Stimulated activated CD8-positive, alpha-beta memory T cell treated with anti-CD3 and anti-CD28 coated beads, Interleukin-15, amount 100 ng/mL, for 48 hours (primary cell): ENCODE results near the gene TRERF1.
"Not testable (repeated sequence)": the region's sequence is repeated elsewhere in the genome, so short reads cannot be mapped to it uniquely, and the experiment has no call there.

Source experiments
- DNase-seq, 2 donors: peaks; one replicate each; pipeline ENCODE4 v3.0.0-alpha.2; 2020; ENCODE audit warnings: low read depth in 2 of 2

TRERF1 gene

GRCh38 chr6:42225029-42225339 is 226.7 kb downstream of the TRERF1 start:
- DNase-seq = no peak

GRCh38 chr6:42224222-42225028 is 227.3 kb downstream of the TRERF1 start:
- DNase-seq = peak in 1 of 2 donors; percentile 4

GRCh38 chr6:42222448-42222847 is 229.3 kb downstream of the TRERF1 start:
- DNase-seq = no peak

GRCh38 chr6:42221546-42221945 is 230.2 kb downstream of the TRERF1 start:
- no peak for DNase-seq

- DNase-seq = no peak
Observed at GRCh38 chr6:42220807-42221206, 230.9 kb downstream of the TRERF1 start.

- DNase-seq = peak; percentile 81 to 86
Observed at GRCh38 chr6:42217519-42218367, 234.0 kb downstream of the TRERF1 start, which contains the start of gene MRPS10. Gene MRPS10 (minus strand): TSS chr6:42217861. CDS start chr6:42217849, 12 bp downstream.

- no peak for DNase-seq
Observed at GRCh38 chr6:42217157-42217518, 234.6 kb downstream of the TRERF1 start.

- DNase-seq = not testable (repeated sequence)
Observed at GRCh38 chr6:42216495-42216894, 235.2 kb downstream of the TRERF1 start.

GRCh38 chr6:42212442-42212841 is 239.3 kb downstream of the TRERF1 start:
- DNase-seq = no peak

- no peak for DNase-seq
Observed at GRCh38 chr6:42211726-42212125, 240.0 kb downstream of the TRERF1 start.

GRCh38 chr6:42210551-42210950 is 241.2 kb downstream of the TRERF1 start:
- DNase-seq = no peak

- DNase-seq = not testable (repeated sequence)
Observed at GRCh38 chr6:42207559-42207958, 244.2 kb downstream of the TRERF1 start.

- no peak for DNase-seq
Observed at GRCh38 chr6:42204768-42205282, 246.9 kb downstream of the TRERF1 start.

GRCh38 chr6:42203183-42203582 is 248.5 kb downstream of the TRERF1 start:
- DNase-seq = no peak

- DNase-seq = not testable (repeated sequence)
Observed at GRCh38 chr6:42202131-42202915, 249.4 kb downstream of the TRERF1 start.

- DNase-seq = no peak
Observed at GRCh38 chr6:42201382-42201781, 250.3 kb downstream of the TRERF1 start.

- DNase-seq = no peak
Observed at GRCh38 chr6:42200035-42200434, 251.7 kb downstream of the TRERF1 start.

- DNase-seq = no peak
Observed at GRCh38 chr6:42199106-42199981, 252.4 kb downstream of the TRERF1 start.

GRCh38 chr6:42197555-42198362 is 254.0 kb downstream of the TRERF1 start:
- no peak for DNase-seq

- no peak for DNase-seq
Observed at GRCh38 chr6:42195415-42195814, 256.3 kb downstream of the TRERF1 start.
